ENCODE data around the gene PRELID1.
A peak's percentile ranks its signal among the peaks of the same experiment; 100 is the strongest.

The PRELID1 gene

DNA sequence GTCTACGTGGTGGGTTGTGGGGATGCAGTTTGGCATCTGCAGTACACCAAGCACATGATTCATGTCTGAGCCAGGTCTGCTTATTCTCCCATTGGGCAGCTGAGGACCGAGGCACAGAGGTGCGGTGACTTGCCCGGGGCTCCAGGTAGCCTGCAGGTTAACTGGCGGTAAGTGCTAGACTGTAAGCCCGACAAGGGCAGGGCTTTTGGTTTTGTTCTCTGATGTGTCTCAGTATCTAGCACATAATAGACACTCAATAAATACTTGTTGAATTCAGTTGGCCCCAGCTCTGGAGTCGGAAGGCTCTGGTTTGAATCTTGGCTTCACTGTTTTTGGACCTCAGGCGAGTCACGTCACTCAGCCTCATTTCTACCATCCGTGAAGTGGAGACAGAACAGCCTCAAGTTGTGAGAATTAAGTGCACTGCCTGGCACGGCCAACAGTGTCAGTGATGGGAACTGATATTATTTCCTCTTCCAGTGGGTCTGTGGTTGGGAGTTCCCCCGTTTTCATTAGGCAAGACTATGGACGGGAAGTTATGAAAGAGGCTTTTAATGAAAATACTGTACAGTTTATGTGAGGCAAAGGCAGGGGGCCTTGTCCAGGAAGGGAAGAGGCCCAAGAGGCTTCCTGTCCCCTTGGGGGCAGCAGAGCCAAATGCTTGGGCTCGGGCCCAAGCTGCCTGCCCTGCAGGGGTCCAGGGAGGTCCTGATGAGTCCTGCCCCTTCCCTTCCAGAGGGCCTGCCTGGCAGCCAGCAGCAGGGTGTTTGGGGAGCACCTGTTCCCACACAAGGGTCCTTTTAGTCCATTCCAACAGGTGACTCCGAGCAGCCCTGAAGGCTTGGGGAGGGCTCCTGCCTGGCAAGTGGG lies 3.3 kb downstream of the PRELID1 start:
- TF ChIP-seq, protein P1, sequence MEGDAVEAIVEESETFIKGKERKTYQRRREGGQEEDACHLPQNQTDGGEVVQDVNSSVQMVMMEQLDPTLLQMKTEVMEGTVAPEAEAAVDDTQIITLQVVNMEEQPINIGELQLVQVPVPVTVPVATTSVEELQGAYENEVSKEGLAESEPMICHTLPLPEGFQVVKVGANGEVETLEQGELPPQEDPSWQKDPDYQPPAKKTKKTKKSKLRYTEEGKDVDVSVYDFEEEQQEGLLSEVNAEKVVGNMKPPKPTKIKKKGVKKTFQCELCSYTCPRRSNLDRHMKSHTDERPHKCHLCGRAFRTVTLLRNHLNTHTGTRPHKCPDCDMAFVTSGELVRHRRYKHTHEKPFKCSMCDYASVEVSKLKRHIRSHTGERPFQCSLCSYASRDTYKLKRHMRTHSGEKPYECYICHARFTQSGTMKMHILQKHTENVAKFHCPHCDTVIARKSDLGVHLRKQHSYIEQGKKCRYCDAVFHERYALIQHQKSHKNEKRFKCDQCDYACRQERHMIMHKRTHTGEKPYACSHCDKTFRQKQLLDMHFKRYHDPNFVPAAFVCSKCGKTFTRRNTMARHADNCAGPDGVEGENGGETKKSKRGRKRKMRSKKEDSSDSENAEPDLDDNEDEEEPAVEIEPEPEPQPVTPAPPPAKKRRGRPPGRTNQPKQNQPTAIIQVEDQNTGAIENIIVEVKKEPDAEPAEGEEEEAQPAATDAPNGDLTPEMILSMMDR (conservative IDR thresholded peaks at IDR 0.05) = no peak
- H3K27ac ChIP-seq = peak overlapping the region; percentile 83; the same call in 1 of the 2 replicates

DNA sequence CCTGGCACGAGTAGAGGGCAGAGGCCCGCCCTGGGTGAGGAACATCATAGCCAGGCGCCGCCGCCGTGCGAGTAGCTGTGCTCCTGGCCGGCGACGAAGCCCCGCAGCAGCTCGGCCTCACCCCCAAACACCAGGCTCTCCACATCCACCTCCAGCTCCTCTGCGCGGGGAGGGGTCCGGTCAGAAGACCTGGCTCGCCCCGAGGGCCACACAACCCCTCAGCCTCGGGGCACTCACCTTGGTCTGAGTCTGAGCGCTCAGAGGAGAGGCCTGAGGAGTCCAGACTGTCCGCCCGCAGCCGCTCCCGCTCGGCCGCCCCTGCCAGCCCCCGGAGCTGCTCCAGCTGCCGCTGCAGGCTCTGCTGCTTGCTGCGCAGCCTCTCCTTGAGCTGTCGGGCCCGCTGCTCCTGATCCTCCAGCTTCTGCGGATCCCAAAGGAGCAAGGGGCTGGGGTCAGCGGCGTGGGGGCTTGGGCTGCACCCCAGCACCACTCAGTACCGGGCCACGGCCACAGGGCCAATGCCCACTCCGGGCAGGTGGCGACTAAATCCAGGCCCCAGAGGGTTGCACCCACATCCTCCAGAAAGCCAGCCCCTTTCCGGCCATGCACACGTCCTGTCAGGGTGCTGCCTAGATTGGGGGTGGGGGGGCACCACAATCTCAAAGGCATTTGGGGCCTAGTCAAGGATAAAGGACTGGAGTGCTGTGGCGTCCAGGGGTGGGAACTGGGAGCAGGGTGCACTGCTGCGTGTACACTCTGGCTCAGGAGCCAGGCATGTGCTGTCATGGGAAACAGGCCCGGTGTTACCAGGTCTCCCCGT lies 4.2 kb downstream of the PRELID1 start:
- peak overlapping the region; percentile 83; the same call in 1 of the 2 replicates for H3K27ac ChIP-seq
- TF ChIP-seq, protein P1 (conservative IDR thresholded peaks at IDR 0.05) = no peak

DNA sequence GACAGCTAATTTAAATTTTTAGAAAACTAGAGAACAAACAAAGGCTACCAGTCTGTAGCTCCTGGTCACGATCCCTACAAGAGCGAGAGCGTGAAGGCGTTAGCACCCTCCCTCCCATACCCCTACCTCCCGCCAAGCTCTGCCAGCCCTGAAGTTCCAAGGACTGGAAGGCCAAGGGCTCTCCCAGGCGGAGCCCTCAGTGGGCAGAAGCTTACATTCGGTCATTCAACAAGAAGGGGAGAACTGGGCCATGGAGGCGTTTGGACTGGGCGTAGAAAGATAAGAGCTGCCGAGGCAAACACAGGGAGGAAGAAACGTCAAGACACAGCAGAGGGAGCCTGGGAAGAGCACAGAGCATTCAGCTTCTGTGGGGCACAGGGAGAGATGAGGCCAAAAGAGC lies 5.1 kb downstream of the PRELID1 start:
- H3K27ac ChIP-seq = peak overlapping the region; percentile 83
- TF ChIP-seq, protein P1 (conservative IDR thresholded peaks at IDR 0.05) = no peak

DNA sequence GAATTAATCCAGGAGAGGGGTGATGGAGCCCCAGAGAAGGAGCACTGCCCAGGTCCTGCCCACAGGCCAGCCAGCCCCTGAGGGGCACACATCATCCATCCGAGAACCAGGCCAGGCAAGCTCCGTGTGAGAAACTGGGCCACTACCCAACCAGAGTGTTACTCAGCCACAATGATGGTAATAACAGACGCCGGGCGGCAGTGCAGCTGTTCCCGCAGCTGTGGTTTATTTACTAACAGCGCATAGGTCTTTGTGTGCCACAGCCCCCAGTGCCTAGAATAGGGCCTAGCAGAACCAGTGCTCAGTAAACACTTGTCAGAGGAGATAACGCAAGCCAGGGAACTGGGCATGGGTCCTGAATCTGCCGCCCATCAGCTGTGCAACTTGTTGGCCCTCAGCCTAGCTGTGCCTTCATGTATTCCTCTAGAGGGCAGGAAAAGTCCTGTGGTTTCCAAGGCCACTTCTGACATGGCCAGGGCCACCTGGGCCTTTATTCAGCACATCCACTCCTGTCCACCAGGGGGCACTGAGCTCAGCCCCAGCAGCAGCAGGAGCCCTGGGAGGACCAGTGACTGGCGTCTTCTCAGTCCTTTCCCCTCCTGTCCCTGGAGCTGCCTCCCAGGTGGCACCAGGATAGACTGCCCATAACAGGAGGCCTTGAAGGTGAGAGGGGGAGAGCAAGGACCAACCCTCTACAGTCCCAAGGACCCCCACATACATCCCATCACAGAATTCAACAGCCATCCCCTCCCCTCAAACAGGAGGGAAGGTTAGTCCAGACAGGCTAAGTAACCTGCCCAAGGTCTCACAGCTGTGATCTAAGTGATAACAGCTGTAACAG lies 6.0 kb downstream of the PRELID1 start:
- TF ChIP-seq, protein P1 (conservative IDR thresholded peaks at IDR 0.05) = peak; percentile 99
- peak overlapping the region; percentile 83 for H3K27ac ChIP-seq

DNA sequence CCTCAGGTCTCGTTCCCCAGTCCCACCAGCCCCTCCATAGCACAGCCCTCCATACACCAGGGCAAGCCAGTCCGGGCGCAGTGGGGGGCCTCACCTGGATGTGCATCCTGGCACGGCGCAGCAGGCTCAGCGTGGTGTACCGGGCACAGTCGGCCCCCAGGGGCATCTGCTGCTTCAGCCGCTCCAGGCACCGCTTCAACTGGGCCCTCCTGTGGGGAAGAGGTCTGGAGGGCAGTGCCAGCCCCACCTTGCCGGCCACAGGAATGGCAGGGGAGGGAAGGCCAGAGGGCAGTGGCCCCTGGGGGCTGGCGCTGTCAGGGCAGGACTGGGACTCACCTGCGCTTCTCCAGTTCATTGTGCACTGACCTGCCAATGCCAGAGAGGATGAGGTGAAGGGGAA lies 6.7 kb downstream of the PRELID1 start:
- TF ChIP-seq, protein P1 (conservative IDR thresholded peaks at IDR 0.05) = no peak
- H3K27ac ChIP-seq = peak overlapping the region; percentile 83

DNA sequence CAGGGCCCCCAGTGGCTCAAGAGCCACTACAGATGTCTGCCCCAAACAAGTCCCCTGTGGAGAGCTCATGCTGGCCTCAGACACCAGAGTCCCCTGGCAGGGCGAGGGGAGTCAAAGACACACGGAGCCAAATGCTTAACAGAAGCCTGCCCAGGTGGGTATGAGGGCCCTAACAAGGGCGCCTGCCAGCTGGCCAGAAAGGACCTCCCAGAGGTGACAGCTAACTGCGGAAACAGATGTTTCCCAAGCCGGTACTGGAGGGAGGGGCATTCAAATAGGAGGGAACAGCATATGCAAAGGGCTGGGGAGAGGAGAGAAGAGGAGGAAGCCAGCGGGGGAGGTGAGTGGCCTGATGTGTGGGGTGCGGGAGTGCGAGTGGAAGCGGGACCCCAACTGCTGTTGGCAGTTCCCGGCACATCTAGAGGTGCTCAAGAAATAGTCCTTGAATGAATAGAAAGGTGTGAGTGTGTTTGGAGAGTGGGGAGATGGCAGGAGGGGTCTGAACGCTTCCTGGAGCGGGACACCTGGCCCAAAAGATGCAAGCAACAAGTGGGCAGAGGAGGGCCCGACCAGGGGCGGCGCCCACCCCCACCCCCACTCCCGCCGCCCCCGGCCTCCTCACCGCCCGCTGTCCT lies 7.3 kb downstream of the PRELID1 start:
- TF ChIP-seq, protein P1 (conservative IDR thresholded peaks at IDR 0.05) = no peak
- H3K27ac ChIP-seq = peak overlapping the region; percentile 83
